ENCODE measurements around the gene CCP110.

DNA sequence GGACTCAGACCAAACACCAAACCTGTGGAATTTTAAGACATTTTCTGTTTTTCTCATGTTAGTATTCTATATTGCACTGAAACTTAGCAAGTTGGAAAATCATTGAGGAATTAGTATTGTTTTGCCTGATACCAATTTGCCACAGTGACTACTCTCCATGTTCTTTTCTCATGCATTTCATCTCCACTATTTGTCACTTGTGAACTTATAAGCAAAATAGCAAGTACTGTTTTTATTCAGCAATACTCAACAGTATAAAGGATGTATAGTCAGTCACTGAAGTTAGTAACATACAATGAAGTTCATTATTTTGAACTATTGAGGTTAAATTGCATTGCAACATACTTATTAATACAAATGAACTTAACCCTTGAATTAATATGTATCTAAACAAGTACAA lies 25.9 kb downstream of the CCP110 start:
- TF ChIP-seq CTCF (IDR thresholded peaks at IDR 0.05) (no peak), POLR2A (IDR thresholded peaks at IDR 0.05) (no peak)
